Mucosa of stomach (tissue), 1 donor: ENCODE results near the gene KNOP1.

Experiments used
- H3K27me3 ChIP-seq: one replicate; pipeline ENCODE4 v1.7.0; 2013; ENCODE audit warnings: mild to moderate bottlenecking, low read length; ENCODE audit not compliant: control insufficient read depth, insufficient read depth
- H3K36me3 ChIP-seq: one replicate; pipeline ENCODE4 v1.7.0; 2013; ENCODE audit warnings: low read length; ENCODE audit not compliant: control insufficient read depth, insufficient read depth
- H3K4me1 ChIP-seq: one replicate; pipeline ENCODE4 v1.7.0; 2013; ENCODE audit warnings: mild to moderate bottlenecking, low read length; ENCODE audit not compliant: control insufficient read depth, insufficient read depth
- H3K4me3 ChIP-seq: one replicate; pipeline ENCODE4 v1.7.0; 2013; ENCODE audit warnings: low read length
- H3K9ac ChIP-seq: one replicate; pipeline ENCODE4 v1.7.0; 2013; ENCODE audit warnings: mild to moderate bottlenecking, low read length, moderate library complexity
- H3K9me3 ChIP-seq: one replicate; pipeline ENCODE4 v1.7.0; 2013; ENCODE audit warnings: mild to moderate bottlenecking, low read length, moderate library complexity; ENCODE audit not compliant: control insufficient read depth
- donor health status: Pancreatic carcinoma.

The KNOP1 gene, protein sequence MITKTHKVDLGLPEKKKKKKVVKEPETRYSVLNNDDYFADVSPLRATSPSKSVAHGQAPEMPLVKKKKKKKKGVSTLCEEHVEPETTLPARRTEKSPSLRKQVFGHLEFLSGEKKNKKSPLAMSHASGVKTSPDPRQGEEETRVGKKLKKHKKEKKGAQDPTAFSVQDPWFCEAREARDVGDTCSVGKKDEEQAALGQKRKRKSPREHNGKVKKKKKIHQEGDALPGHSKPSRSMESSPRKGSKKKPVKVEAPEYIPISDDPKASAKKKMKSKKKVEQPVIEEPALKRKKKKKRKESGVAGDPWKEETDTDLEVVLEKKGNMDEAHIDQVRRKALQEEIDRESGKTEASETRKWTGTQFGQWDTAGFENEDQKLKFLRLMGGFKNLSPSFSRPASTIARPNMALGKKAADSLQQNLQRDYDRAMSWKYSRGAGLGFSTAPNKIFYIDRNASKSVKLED

DNA sequence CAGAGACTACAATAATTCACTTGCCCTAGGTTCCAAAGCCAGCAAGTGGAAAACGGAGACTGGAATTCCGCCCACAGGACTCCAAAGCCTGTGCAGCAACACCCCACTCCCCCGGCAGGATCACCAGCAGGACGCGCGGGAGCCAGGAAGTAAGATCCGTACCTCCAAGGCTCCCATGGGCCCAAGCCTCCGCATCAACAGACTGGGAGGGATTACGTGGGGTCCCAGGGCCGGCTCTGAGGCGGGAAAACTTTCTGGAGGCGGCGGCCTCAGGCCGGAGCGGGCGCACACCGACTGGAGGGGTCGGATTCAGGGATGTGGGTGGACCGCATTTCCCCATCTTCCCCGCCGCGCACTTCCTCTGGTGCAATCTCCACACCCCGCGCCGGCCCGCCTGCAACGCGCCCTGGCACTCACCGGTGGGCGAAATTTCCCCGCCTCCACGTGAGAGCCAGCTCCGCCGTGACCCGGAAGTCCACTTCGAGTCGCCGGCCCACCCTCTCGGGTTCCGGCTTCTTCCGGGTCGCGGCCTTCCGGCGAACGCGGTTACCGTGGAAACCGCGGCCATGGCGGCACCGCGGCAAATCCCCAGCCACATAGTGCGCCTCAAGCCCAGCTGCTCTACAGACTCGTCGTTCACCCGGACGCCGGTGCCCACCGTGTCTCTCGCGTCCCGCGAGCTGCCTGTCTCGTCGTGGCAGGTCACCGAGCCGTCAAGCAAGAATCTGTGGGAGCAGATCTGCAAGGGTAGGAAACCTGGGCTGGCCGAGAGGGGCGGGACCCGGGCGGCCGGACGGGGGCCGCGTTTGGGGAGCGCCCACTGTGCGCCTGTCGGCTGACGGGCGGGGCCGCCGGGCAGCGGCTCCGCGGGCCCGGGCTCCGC is at the start of gene KNOP1, which contains the start of gene IQCK:
TSS of gene KNOP1 (minus strand) at position 487 of the 883 bp plus-strand sequence. CDS start 3,192 bp downstream, outside the sequence.
TSS of gene IQCK (plus strand) at position 531 of the 883 bp plus-strand sequence. CDS start at position 567, 36 bp downstream.
- H3K9me3 ChIP-seq, result no peaks in the 10 kb centered on the region
- H3K4me1 ChIP-seq, result peaks cover 10% of the 10 kb centered on the region
- H3K36me3 ChIP-seq, result no peaks in the 10 kb centered on the region
- H3K4me3 ChIP-seq, result peak within 1 kb of the TSS; percentile 86
- no peaks in the 10 kb centered on the region for H3K27me3 ChIP-seq
- peak within 1 kb of the TSS; percentile 78 for H3K9ac ChIP-seq

DNA sequence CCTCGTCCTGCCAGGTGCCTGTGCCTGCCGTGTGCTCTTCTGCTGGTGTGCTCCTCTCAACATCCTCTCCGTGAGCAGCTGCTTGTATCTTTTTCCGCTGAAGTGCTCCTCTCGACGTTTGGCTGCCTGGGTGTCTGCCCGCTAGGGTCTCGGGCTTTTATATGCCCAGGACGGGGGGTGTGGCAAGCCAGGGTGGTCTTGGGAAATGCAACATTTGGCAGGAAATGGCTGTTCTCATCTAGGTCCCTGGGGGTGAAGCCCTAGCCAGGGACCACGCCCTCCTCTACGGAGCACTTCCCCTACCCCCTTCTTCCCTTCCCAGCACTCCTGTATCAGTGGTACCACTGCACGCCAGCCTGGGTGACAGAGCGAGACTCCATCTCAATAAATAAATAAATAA is 49.5 kb upstream of the KNOP1 start:
- Histone ChIP-seq H3K9me3 (no peaks in the 10 kb centered on the region), H3K4me1 (no peaks in the 10 kb centered on the region), H3K4me3 (no peak overlapping the region), H3K36me3 (no peaks in the 10 kb centered on the region), H3K9ac (no peak overlapping the region), H3K27me3 (no peaks in the 10 kb centered on the region)

DNA sequence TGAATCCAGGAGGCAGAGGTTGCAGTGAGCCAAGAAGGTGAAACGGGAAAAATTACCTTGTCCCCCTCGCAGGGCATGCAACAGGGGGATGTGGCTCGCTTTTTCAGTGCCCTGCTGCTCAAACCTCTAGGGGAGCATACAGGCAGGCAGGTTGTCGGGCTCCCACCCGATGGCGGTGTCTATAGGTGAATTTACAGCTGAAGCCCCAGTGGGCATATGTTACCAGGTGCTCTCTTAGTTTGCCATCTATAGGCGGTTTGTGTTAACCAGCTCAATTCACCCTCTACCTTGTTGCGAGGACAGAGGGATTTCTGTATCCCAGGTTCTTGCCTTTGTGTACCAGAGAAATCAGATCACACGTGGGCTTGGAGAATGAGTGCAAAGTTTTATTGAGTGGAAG is 49.0 kb upstream of the KNOP1 start:
- no peaks in the 10 kb centered on the region for H3K27me3 ChIP-seq
- no peaks in the 10 kb centered on the region for H3K4me1 ChIP-seq
- no peaks in the 10 kb centered on the region for H3K9me3 ChIP-seq
- no peaks in the 10 kb centered on the region for H3K36me3 ChIP-seq
- no peak overlapping the region for H3K9ac ChIP-seq
- no peak overlapping the region for H3K4me3 ChIP-seq

DNA sequence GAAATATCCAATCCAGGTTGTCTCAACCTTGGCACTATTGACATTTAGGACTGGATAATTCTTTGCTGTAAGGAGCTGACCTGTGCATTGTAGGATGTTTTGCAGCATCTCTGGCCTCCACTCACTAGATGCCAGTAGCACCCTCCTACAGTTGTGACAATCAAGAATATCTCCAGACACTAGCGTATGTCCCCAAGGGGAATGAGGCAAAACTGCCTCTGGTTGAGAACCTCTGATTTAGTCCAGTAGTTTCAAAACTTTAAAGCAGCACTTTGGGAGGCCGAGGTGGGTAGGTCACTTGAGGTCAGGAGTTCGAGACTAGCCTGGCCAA is 48.5 kb upstream of the KNOP1 start:
- H3K4me1 ChIP-seq, result no peaks in the 10 kb centered on the region
- H3K4me3 ChIP-seq, result no peak overlapping the region
- H3K9ac ChIP-seq, result no peak overlapping the region
- no peaks in the 10 kb centered on the region for H3K9me3 ChIP-seq
- H3K27me3 ChIP-seq, result no peaks in the 10 kb centered on the region
- H3K36me3 ChIP-seq, result no peaks in the 10 kb centered on the region

DNA sequence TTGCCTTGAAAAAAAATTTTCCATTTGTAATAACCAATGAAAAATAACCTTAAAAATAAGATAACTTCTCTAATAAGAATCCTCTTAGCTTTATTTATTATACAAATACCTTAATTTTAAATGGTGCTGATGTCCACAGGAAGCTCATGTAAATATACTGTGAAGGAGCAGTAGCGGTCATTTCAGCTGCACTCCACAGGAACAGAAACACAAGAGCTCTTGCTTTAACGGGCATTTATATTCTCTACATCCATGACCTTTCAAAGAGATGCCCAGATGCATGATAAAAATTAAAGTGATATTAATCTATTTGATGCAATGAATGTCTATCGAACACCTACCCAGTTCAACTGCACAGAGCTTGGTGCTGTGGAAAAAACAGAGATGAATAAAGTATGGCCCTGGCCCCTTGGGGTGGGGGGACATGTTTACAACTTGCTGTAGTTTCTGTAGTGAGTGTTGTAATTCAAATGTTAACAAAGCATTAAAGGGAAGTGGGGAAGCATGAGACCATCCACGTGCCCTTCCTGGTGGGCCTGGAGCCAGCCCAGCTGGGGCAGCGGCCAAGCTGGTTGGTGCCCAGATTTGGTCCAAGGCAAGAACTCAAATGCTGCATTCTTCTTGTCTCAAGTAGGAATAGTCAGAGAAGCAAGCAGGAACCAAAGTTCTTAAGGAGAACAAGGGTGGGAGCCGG is 48.0 kb upstream of the KNOP1 start:
- Histone ChIP-seq H3K9ac (no peak overlapping the region), H3K27me3 (no peaks in the 10 kb centered on the region), H3K4me3 (no peak overlapping the region), H3K4me1 (no peaks in the 10 kb centered on the region), H3K36me3 (no peaks in the 10 kb centered on the region), H3K9me3 (no peaks in the 10 kb centered on the region)

DNA sequence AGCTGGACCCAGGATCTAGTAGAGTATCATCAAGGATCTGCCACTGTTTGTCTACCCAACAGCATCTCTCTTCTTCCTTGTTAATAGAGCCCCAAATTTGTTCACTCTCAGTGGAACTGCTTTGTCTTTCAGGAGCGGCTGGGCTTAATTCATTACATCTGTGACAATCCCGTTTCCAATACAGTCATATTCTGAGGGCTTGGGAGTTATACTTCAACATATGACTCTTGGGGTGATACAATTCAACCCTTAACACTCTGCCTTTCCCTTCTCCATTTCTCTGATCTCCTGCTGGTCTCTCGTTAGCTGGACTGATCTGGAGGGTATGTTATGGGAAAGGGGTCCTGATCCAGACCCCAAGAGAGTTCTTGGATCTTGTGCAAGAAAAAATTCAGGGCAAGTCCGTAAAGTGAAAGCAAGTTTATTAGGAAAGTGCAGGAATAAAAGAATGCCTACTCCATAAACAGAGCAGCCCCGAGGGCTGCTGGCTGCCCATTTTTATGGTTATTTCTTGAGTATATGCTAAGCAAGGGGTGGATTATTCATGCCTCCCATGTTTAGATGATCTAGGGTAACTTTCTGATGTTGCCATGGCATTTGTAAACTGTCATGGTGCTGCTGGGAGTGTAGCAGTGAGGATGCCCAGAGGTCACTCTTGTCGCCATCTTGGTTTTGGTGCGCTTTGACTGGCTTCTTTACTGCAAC is 42.5 kb upstream of the KNOP1 start:
- no peak overlapping the region for H3K4me3 ChIP-seq
- no peaks in the 10 kb centered on the region for H3K36me3 ChIP-seq
- no peaks in the 10 kb centered on the region for H3K27me3 ChIP-seq
- no peak overlapping the region for H3K9ac ChIP-seq
- H3K9me3 ChIP-seq, result no peaks in the 10 kb centered on the region
- peaks cover 23% of the 10 kb centered on the region for H3K4me1 ChIP-seq

DNA sequence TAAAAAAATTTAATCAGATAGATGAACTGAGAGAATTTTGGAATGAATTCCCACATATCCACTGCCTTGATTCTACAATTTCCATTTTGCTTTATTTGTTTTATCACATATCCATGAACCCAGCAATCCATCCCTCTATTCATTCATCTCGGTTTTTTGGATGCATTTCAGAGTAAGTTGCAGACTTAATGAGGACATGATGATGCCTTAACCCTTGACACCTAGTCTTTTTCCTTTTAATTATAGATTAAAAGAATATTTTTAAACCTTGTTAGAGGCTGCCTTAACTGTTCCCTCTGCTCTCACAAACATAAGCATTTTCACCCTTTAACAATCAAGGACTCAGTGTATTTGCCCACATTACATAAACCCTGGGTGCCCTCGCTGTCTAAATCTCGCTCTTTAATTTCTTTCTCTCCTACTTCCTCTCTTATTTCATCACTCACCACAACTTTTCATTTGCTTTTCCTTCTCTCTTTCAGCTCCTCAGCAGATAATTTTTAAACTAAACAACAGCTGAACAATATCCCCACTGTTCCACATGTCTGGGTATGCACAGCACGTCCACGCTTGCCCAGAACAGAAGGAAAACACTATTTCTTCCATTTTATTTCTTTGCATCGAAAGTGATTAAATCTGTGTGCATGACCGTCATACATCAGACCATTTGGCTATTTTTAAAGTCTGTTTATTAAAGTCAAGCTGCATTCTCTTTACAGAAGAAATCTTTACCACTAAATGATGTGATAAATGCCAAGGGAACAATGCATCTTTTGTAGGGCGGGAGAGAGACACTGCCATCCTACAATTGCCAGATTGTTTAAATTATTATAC is 40.0 kb upstream of the KNOP1 start:
- Histone ChIP-seq H3K27me3 (no peaks in the 10 kb centered on the region), H3K36me3 (no peaks in the 10 kb centered on the region), H3K9me3 (no peaks in the 10 kb centered on the region), H3K4me1 (peaks cover 42% of the 10 kb centered on the region), H3K4me3 (no peak overlapping the region), H3K9ac (peak overlapping the region; percentile 1)

DNA sequence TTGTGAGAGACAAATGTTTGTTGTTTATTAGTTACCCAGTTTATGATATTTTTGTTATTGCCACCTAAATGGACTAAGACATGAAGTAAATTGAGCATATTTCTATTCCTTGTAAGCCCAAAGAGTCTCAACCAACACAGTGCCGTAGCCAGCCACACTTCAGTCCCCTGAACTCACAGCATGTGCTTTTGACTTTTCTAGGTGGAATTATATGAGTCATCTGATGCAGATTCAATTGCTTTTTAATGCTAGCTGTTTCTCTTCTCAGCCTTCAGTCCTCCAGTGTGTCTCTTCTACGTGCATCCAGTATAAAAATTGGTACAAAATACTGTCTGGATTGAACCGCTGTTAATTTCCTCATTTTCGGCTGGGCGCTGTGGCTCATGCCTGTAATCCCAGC is 39.0 kb upstream of the KNOP1 start:
- Histone ChIP-seq H3K27me3 (no peaks in the 10 kb centered on the region), H3K9ac (no peak overlapping the region), H3K4me1 (peaks cover 51% of the 10 kb centered on the region), H3K9me3 (no peaks in the 10 kb centered on the region), H3K36me3 (no peaks in the 10 kb centered on the region), H3K4me3 (no peak overlapping the region)

DNA sequence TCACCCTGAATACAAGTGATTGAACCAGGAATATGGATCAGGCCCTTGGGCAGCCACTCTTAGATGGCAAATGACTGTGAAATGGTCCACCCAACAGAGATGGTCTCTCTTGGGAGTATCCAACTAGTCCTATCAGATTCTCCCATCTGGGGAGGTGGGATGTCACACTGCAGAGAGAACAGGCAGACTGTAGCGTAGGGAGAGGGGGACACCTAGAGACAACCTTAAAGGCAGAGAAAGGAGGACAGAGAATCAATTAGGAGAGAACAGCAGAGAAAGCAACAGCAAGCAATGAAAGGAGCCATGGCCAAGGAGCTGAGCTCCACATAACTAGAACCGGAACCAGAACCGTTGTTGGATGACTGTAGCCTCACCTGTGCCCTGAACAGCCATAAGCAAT is 37.2 kb upstream of the KNOP1 start:
- no peaks in the 10 kb centered on the region for H3K36me3 ChIP-seq
- H3K4me1 ChIP-seq, result peaks cover 58% of the 10 kb centered on the region
- no peaks in the 10 kb centered on the region for H3K9me3 ChIP-seq
- H3K27me3 ChIP-seq, result no peaks in the 10 kb centered on the region
- H3K4me3 ChIP-seq, result no peak overlapping the region
- peak overlapping the region; percentile 9 for H3K9ac ChIP-seq

DNA sequence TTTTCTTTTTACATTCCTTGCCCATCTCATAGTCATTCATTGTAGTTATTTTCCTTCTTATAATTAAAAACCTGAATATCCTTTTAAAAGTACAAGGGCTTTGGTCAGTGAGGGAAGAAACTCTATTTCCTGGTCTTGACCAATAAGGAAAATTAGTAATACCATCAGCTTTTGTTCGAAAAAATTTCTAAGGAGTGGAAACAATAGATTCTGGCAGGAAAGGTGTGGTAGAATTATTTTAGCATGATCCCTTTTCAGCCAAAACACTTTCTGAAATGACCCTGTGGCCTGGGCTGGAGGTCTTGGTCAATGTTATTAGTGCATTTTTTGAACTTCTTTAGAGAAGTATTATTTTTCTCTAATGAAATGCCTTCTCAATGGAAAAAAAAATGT is 36.6 kb upstream of the KNOP1 start:
- Histone ChIP-seq H3K9ac (peak overlapping the region; percentile 9), H3K27me3 (no peaks in the 10 kb centered on the region), H3K4me1 (peaks cover 58% of the 10 kb centered on the region), H3K9me3 (no peaks in the 10 kb centered on the region), H3K4me3 (no peak overlapping the region), H3K36me3 (no peaks in the 10 kb centered on the region)
